ENCODE measurements around the gene OR2F1.

GRCh38 chr7:143906895-143907294, 47.7 kb upstream of the OR2F1 start:
- TF ChIP-seq CTCF (IDR thresholded peaks at IDR 0.05) (no peak), POLR2A (IDR thresholded peaks at IDR 0.05) (no peak), EP300 (IDR thresholded peaks at IDR 0.05) (no peak)
